HG02973 (cell line): Measurements from ENCODE around the gene RNF123.

Source experiments
- ATAC-seq: cut with Tn5 transposase; IDR thresholded peaks from one replicate; pipeline ENCODE4 v1.9.1; 2021; ENCODE audit warnings: moderate library complexity; ENCODE audit not compliant: unreplicated experiment

The RNF123 gene

GRCh38 chr3:49689046-49689907 lies at the start of gene RNF123, which contains the start of gene MST1:
Gene RNF123, plus strand, starts transcription at chr3:49689557. Its CDS starts 1,609 bp downstream, at chr3:49691166.
Gene MST1, minus strand, starts transcription at chr3:49689474. Its CDS starts 783 bp downstream, at chr3:49688691.
- peak; percentile 52 for ATAC-seq

DNA sequence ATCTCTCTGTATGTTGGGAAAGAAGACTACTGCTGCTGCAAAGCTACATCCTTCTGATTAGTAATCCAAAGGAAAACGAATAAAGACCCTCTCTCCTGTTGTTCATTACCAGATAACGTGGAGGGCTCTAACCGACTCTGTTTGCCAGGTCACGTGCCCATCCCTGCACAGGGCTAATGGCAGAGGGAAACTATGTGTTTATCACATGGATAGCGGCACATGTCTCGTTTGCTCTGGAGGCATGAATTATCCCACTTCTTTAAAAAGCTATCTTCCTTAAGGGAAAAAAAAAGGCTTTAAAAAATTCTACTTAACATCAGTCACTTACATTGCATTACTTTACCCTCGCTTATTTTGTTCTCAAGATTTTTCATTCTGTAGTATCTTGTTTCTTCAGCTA lies 48.1 kb upstream of the RNF123 start:
- ATAC-seq, result no peak

GRCh38 chr3:49641921-49642707 lies 47.2 kb upstream of the RNF123 start:
- ATAC-seq, result no peak

DNA sequence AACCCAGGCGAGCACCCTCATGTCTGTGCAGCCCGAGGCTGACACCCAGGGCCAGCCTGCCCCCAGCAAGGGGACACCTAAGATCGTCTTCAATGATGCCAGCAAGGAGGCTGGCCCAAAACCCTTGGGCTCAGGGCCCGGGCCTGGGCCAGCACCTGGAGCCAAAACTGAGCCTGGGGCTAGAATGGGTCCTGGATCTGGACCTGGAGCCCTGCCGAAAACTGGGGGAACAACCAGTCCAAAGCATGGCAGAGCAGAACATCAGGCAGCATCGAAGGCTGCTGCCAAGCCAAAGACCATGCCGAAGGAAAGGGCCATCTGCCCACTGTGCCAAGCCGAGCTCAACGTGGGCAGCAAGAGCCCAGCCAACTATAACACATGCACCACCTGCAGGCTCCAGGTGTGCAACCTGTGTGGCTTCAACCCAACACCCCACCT lies 46.6 kb upstream of the RNF123 start:
- no peak for ATAC-seq

GRCh38 chr3:49644684-49645083 lies 44.7 kb upstream of the RNF123 start:
- ATAC-seq, result no peak

DNA sequence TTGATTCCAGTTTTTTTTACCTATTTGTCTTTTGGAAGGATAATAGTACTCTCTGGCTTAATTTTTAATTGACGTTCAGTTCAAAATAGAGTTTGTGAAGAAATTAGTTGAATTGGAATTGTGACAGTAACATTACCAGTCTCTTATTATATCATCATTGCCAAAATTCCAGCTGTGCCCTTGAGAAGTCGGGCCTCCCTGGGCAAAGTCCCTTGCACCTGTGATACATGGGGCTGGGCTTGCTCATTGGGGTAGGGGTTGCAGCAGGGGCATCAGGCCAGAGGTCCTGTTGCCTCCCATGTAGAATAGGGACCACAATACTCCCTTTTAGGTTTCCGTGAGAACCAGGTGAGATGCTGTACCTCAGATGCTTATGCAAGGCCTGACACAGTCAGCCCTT lies 43.1 kb upstream of the RNF123 start:
- no peak for ATAC-seq

DNA sequence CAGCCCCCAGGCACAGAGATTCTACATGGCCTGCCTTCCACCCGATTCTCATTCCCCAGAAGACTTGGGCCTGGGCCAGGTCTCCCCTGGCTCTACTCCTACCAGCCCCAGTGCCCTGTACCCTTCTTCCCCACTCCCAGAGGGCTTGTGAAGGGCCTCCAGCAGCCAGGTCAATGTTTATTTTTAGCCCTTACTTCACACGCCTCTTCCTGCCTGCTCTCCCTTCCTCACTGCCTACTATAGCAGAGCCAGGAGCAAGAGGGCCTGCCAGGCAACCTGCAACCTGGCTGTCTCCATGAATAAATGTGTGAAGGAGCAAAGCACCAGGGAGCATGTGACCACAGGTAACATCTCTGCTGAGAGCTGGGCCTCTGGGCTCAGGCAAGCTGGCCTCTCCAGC lies 41.6 kb upstream of the RNF123 start:
- no peak for ATAC-seq

GRCh38 chr3:49648354-49649019 lies 40.9 kb upstream of the RNF123 start:
- ATAC-seq, result no peak

DNA sequence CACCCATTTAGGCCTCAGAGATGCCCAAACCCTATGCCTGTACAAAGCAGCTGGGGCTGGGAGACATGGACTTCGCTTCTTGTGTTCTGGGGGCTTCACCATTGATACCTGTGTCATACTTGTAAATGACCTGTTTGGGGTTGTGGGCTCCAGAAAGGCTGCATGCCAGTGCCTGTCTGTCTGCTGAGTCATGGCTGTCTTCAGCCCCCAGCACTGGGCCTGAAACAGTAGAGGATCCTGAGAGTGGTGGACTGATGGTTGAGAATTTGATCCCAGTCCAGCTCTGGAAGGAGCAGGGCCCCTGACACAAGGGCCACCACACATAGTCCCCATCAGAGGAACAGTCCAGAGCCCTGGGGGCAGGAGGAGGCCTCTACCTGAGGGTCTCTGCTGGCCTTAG lies 39.8 kb upstream of the RNF123 start:
- ATAC-seq, result no peak

DNA sequence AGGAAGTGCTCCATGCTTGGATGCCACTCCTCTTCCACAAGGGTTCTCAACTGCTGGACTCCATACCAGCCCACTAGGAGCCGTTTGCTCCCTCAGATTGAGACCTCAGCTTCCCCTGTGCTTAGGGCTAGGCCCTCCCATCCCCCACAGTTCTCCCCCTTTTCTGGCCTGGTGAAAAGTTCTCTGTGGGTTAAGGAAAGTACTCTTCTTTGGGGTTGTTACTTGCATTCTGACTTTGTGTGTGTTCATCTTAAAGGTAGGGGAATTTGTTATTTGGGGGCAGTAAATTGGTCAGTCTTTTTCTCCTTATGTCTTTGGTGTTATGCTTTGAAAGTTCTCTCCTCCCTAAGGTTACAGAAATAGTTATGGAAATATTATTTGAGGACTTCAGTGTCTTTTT lies 39.2 kb upstream of the RNF123 start:
- ATAC-seq, result no peak

DNA sequence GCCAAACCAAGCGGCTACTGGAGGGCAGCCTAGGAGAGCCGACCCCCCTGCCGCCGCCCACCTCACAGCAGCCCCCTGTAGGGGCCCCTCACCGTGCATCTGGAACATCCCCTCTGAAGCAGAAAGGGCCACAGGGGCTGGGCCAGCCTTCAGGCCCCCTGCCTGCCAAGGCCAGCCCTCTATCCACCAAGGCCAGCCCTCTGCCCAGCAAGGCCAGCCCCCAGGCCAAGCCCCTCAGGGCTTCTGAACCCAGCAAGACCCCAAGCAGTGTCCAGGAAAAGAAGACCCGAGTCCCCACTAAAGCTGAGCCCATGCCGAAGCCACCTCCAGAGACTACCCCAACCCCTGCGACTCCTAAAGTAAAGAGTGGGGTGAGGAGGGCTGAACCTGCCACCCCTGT lies 38.7 kb upstream of the RNF123 start:
- ATAC-seq, result no peak

DNA sequence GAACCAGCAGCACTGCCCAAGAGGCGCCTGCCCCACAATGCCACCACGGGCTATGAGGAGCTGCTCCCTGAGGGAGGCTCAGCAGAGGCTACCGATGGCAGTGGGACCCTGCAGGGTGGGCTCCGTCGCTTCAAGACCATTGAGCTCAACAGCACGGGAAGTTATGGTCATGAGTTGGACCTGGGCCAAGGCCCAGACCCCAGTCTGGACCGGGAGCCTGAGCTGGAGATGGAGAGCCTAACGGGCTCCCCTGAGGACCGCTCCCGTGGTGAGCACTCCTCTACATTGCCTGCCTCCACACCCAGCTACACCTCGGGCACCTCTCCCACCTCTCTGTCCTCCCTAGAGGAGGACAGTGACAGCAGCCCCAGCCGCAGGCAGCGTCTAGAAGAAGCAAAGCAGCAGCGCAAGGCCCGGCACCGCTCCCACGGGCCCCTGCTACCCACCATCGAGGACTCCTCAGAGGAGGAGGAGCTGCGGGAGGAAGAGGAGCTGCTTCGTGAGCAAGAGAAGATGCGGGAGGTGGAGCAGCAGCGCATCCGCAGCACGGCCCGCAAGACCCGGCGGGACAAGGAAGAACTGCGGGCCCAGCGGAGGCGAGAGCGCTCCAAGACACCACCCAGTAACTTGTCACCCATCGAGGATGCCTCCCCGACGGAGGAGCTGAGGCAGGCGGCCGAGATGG lies 37.0 kb upstream of the RNF123 start:
- ATAC-seq, result no peak

- ATAC-seq, result no peak
These were observed 36.4 kb upstream of the RNF123 start for GRCh38 chr3:49652903-49653415.

GRCh38 chr3:49653621-49654020 lies 35.7 kb upstream of the RNF123 start:
- no peak for ATAC-seq

DNA sequence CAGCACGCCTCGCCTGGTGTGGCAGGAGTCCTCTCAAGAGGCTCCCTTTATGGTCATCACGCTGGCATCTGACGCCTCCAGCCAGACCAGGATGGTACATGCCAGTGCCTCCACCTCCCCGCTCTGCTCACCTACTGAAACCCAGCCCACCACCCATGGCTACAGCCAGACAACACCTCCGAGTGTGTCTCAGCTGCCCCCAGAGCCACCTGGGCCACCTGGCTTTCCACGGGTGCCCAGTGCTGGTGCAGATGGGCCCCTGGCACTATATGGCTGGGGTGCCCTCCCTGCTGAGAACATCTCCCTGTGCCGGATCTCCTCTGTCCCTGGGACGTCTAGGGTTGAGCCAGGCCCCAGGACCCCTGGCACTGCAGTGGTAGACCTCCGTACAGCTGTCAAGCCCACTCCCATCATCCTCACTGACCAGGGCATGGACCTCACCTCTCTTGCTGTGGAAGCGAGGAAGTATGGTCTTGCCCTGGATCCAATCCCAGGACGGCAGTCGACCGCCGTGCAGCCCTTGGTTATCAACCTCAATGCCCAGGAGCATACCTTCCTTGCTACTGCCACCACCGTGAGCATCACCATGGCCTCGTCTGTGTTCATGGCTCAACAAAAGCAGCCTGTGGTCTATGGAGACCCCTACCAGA lies 35.1 kb upstream of the RNF123 start:
- no peak for ATAC-seq

- no peak for ATAC-seq
These were observed 34.3 kb upstream of the RNF123 start for GRCh38 chr3:49654955-49655556.

GRCh38 chr3:49655731-49656285 lies 33.5 kb upstream of the RNF123 start:
- ATAC-seq, result no peak

DNA sequence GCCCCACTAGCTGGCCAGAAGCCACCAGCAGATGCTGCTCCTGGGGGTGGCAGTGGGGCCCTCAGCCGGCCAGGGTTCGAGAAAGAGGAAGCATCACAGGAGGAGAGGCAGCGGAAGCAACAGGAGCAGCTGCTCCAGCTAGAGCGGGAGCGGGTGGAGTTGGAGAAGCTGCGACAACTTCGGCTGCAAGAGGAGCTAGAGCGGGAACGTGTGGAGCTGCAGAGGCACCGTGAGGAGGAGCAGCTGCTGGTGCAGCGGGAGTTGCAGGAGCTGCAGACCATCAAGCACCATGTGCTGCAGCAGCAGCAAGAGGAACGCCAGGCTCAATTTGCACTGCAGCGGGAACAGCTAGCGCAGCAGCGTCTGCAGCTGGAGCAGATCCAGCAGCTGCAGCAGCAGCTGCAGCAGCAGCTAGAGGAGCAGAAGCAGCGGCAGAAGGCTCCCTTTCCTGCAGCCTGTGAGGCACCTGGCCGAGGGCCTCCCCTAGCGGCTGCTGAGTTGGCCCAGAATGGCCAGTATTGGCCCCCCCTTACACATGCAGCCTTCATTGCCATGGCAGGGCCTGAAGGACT lies 32.7 kb upstream of the RNF123 start:
- no peak for ATAC-seq
